G401.6 (cell line): Measurements from ENCODE around the gene ACP7.
"Not testable (repeated sequence)": the region's sequence is repeated elsewhere in the genome, so short reads cannot be mapped to it uniquely, and the experiment has no call there.

Experiments used
- FAIRE-seq: peaks from 2 replicates; lab custom pipeline; 2012; peaks lifted over from hg19 to GRCh38; lab: Jason Lieb, UNC

ACP7 gene, protein sequence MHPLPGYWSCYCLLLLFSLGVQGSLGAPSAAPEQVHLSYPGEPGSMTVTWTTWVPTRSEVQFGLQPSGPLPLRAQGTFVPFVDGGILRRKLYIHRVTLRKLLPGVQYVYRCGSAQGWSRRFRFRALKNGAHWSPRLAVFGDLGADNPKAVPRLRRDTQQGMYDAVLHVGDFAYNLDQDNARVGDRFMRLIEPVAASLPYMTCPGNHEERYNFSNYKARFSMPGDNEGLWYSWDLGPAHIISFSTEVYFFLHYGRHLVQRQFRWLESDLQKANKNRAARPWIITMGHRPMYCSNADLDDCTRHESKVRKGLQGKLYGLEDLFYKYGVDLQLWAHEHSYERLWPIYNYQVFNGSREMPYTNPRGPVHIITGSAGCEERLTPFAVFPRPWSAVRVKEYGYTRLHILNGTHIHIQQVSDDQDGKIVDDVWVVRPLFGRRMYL

DNA sequence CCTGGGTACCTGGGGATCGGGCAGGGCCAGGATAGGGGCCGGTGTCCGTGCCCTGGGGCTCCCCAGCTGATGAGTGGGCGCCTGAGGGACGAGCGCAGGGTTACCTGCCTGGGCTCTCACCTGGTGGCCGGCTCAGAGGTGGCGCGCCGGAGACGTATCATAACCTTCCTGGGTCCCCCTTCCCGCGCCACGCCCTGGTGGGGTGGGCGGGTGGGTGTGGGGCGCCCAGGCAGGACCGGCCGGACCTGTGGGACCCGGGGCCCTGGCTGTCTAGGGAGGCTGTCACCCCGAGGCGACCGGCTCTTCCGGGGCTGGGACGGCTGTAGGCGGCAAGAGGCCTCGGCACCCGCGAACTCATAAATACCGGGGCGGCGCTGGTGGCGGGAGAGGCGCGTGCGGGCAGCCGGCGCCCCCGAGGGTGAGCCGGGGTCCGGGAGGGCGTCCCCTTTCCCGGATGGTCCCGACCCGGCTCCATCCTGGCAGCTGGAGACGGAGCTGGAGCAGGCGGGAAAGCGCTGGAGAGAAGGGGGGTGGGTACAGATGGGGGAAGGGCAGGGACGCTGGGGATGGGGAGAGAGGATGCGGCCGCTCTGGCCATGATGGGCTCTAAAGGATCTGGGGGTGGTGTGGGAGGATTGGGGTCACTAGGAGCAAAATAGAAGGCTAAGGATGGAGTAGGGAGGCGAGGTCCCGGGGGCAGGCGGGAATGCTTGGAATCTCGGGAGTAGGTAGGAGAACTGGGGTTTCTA, at the start of gene ACP7:
Gene ACP7 (plus strand): TSS at position 386 of the 749 bp plus-strand sequence. CDS start 902 bp downstream, outside the sequence.
- no peak for FAIRE-seq

DNA sequence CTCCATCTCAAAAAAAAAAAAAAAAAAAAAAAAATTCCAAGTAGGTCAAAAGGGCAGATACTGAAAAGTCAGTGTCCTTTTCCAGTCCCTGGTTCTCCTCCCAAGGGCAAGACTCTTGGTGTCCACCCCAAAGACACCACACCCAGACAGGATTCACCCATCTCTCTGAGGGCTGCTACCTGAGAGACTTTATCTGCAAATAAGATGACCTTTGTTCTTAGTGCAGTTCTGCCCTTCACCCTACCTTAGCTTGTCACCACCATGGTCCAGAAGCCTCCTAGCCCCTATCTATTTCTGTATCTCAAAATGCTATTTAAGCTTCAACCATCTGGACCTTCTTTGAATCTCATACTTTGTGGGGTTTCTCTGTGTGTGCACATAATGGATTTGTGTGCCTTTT, 47.6 kb upstream of the ACP7 start:
- FAIRE-seq = no peak

DNA sequence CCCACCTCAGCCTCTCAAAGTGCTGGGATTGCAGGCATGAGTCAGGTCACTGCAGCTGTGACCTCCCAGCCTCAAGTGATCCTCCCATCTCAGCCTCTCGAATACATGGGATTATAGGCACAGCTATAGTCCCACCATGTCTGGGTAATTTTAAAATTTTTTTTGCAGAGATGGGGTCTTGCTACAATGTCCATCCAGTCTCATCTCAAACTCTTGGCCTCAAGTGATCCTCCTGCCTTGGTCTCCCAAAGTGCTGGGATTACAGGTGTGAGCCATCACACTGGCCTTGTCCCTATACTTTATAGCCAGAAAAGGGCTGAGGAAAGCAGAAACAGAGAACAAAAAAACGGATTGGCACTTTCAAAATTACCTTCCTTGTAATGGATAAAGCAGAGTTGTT, 47.0 kb upstream of the ACP7 start:
- FAIRE-seq = no peak

DNA sequence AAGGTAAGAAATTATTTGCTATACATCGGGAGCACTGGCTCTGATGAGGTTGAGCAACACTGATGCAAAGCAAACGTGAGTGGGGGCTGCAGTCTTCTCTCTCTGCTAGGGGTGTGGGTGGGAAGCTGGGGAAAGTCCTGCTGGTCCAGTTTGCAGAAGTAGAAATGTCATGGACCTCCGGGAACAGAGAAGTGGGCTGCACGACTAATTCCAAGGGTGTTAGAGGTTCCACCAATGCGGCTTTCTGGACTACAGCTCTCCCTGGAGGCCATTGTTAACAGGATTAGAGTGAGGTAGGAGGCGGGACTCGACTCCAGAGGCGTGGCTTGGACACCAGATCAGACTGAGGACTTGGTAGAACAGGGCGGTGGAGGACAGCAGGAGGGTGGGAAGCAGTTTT, 46.1 kb upstream of the ACP7 start:
- peak; percentile 72 for FAIRE-seq

DNA sequence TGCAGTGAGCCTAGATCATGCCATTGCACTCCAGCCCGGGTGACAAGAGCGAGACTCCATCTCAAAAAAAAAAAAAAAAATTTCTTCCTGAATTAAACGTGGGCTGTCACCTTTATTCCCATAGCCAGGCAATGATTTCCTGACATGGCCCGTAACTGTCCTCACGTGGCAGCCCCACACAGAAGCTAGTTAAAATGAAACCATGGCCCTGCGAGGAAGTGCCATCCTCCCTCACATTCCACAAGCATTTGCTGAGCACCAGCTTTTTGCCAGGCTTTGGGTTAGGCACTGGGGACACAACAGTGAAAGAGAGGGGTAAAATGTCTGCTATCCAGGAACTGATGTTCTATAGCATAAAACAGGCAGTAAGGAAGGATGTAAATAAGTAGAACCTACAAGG, 38.7 kb upstream of the ACP7 start:
- no peak for FAIRE-seq

DNA sequence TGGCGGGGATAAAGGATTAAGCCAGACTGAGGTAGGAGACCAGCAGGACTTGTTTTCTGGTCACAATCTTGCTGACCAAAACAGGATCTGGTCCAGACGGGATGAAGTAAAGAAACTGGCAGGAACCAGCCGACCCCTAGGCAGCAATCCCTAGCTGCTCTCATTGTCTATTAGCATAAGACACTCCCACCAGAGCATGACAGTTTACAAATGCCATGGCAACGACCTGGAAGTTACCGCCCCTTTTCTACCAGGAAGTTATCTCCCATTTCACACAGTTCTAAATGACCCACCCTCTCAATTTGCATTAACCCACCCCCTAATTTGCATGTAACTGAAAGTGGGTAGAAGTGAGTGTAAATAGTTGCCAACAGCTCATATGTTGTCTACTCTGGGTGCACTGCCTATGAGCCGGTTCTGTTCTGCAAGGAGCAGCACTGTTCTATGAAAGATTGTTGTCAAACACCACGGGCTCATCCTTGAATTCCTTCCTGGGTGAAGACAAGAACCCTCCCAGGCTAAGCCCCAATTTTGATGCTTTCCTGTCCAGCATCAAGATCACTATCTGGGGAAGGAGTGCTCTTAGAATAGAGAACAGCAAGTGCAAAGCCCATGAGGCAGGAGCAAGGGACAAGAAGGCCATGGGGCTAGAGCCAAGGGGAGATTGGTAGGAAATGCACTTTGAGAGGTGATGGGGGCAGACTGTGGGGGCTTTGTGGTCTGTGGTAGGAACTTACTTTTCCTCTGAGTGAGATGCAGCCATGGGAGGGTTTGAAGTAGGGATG, 37.9 kb upstream of the ACP7 start:
- no peak for FAIRE-seq

DNA sequence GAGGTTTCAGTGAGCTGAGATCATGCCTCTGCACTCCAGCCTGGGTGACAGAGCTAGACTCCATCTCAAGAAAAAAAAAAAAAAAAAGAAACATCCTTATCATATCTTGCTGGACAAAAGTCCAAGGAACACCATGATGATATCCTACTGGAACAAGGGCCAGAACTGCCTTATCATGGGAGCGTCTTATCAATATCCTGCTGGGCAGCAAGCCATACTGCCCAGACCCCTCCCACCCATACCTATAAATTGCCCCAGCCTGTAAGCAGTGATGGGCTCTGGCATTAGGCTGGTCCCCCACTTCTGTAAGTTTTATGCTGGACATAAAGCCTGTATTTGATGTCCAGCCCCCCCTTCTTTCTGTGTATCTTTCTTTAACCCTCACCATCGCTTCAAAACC, 37.1 kb upstream of the ACP7 start:
- FAIRE-seq = no peak

DNA sequence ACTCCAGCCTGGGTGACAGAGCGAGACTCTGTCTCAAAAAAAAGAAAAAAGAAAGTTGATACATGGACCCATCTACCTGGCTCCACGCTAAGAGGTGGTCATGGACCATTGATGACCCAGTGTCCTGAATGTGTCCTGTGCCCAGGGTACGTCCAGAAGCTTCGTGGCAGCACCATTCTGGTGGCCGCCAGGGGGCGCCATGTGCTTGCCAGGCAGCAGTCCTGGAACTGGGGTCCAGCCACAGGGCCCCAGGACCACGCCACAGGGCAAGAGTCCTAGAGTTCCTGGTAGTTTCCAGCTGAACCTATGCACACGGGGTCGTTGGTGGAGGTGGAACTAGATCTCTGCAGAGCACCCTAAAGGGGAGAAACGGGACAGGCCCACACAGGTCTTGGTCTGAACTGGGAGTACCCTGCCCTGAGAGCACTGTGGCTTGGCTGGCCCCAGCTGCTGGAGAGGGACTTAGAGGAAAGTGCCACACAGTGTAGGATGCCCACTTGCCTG, 31.9 kb upstream of the ACP7 start:
- FAIRE-seq = no peak

DNA sequence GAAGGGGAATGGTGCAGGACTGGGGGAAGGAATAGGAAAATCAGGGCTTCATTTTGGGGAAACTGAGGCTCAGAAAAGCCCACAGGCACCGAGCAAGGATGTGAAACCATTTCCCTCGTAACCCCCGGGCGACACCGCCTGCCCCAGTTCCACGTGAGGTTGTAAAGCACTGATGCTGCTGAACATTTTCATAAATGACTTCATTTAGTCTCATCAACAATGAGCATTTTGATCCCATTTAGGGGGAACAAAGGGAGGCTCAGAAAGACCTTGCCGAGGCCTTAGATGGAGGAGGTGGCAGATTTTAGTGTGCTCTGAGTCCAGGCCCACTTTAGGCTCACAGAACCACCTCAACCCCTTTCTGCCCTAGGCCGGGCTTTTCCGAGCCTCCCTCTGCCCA, 31.3 kb upstream of the ACP7 start:
- FAIRE-seq = no peak

DNA sequence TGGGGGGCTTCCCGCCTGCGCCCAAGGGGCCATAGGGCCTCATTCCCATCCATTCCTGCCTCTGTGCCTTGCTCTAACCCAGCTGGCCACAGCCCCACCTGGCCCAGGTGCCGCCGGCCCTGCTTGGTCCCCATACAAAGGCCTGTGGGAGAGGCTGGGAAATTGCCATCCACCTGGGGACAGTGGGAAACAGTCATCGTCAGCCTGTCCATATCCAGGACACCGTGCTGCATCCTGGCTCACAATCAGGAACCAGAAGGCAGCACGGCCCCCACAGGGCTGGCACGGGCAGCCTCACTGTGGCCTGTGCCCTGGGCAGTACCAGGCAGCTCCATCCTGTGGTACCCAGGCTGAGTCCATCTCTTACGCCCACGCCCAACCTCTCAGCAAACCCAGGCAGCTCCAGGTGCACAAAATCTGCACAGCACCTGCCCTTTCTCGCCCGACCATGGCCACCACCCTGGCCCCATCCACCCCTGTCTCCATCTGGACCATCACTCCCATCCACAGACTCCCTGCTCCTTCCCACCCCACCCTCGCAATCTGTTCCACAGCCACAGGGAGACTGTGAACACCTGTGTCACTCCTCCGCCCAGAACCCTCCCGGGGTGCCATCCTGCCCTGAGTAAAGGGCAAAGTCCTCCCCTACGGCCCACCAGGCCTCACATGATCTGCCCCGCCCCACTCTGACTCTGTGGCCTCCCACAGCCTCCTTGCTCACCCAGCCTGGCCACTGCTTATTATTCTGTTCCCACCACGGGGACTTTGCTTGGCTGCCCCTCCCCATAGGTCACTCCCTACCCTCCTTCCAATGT, 30.7 kb upstream of the ACP7 start:
- FAIRE-seq = no peak

DNA sequence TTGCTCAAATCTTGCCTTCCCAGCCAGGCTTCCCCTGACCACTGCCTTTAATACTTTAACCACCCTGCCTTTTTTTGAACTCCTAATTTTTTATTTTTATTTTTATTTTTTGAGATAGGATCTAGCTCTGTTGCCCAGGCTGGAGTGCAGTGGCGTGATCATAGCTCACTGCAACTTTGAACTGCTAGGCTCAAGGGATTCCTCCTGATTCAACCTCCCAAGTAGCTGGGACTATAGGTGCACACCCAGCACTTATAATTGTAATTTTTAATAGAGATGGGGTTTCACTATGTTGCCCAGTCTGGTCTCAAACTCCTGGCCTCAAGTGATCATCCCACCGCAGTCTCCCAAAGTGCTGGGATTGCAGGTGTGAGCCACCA, 30.1 kb upstream of the ACP7 start:
- no peak for FAIRE-seq

DNA sequence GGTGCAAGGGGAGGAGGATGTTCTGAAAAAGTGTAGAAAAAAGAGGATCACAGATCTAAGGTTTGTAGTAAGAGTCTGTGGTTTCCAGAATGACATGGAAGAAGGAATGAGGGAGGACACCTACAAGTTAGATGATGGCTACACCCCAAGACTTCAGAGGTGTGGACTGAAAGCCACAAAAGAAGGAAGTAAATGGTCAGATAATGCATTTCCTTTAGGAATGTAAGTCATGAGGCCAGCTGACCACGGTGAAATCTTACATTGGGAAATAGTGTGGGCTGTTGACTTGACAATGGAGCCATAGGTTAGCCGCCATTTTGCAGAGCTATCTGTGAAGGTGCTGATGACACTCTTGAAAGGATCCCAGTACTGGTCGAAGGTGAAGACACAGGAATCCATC, 26.6 kb upstream of the ACP7 start:
- no peak for FAIRE-seq

DNA sequence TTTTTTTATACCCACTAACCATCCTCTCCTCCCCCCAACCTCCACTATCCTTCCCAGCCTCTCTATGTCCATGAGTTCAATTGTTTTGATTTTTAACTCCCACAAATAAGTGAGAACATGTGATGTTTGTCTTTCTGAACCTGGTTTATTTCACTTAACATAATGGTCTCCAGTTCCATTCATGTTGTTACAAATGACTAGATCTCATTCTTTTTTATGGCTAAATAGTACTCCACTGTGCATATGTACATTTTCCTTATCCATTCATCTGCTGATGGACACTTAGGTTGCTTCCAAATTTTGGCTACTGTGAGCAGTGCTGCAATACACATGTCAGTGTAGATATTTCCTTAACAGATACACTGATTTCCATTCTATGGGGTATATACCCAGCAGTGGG, 24.9 kb upstream of the ACP7 start:
- no peak for FAIRE-seq

DNA sequence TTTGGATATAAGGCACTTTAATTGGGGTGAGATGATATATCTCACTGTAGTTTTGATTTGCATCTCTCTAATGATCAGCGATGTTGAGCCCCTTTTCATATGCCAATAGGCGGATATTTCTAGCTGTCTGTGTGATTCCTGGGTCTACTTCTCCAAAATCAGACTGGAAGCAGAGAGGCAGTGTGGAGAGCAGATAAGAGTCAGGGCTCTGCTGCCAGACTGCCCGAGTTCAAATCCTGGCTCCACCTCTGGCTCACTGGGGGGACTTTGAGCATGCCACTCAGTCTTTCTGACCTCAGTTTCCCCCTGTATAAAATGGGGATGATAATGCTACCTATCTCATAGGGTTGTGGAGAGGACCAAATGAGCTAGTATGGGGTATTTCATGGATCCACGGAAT, 24.0 kb upstream of the ACP7 start:
- FAIRE-seq = no peak

DNA sequence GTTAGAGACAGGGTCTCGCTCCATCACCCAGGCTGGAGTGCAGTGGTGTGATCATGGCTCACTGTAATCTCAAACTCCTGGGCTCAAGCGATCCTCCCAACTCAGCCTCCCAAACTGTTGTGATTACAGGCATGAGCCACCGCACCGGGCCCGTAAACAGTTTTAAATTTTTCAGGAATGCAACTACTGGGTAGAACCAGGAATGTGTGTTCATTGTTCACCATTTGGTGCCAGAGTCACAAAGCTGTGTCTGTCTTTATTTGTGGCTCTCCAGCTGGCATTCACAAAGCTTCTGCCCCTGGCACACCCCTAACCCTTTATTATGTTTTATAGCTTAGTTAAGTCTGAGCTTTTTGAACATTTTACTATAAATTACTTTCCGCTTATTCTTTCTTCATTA, 19.8 kb upstream of the ACP7 start:
- FAIRE-seq = no peak

DNA sequence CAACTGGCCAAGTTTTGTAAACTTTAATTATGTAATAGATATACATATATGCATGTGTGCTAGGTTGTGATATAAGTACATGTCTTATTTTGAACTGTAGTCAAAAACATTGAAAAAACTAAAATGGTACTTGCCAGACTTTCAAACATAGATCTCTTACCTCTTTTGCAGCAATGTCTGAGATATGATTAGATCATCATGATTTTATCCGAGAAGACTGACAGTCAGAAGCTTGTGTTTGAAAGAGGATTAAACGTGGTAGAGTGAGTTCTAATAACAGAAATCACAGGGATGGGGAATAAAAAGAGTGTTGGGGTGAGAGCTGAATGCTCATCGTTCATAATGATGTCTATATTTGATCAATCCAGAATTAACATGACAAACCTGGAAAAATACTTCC, 18.2 kb upstream of the ACP7 start:
- no peak for FAIRE-seq

DNA sequence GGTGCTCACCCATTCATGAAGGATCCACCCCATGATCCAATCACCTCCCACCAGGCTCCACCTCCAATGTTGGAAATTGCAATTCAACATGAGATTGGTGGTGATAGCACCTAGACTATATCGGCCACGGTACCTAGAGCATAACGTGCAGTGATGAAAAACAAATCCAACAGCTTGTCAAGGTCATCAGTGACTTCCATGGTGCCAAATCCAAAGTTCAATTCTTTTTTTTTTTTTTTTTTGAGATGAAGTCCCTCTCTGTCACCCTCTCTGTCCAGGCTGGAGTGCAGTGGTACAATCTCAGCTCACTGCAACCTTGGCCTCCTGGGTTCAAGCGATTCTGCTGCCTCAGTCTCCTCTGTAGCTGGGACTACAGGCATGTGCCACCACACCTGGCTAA, 17.1 kb upstream of the ACP7 start:
- no peak for FAIRE-seq

DNA sequence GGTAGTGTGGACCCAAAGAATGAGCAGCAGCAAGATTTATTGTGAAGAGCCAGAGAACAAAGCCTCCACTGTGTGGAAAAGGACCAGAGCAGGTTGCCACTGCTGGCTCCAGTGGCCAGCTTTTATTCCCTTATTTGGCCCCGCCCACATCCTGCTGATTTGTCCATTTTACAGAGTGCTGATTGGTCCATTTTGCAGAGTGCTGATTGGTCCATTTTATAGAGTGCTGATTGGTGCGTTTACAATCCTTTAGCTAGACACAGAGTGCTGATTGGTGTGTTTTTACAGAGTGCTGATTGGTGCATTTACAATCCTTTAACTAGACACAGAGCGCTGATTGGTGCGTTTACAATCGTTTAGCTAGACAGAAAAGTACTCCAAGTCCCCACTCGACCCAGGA, 15.9 kb upstream of the ACP7 start:
- FAIRE-seq = not testable (repeated sequence)

DNA sequence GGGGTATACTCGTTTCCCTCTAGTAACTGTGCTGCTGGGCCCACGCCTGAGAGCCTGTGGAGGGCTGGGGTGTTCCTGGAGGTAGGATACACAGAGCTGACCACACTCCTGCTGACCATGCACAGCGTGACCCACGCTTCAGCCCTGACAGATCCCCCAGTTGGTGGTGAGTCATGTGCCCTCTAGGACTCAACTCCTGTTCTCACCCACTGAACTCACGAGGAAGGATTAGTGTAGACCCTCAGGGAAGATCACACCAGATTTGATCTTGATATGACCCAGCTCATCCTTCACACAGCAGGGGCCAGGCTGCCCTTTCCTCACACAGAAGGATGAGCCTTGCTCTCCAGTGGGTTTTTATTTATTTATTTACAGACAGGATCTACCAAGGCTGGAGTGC, 13.3 kb upstream of the ACP7 start:
- FAIRE-seq = no peak

DNA sequence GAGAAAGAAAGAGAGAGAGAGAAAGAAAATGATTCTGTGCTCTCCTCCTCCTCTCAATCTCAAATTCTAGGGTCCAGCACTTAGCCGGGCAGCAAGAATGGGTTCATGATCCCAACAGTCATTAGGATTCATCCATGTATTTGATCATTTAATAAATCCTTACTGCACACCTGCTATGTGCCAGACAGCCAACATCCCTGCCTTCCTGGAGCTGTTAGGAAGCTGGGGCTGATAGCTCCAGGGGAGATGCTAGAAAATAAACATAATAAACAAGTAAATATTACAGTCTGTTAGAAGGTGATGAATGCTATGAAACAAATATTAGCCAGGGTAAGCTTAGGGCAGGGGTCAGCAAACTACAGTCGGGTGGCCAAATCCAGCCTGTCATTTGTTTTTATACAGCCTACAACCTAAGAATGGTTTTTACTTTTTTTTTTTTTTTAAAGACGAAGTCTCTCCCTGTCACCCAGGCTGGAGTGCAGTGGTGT, 9.9 kb upstream of the ACP7 start:
- no peak for FAIRE-seq

DNA sequence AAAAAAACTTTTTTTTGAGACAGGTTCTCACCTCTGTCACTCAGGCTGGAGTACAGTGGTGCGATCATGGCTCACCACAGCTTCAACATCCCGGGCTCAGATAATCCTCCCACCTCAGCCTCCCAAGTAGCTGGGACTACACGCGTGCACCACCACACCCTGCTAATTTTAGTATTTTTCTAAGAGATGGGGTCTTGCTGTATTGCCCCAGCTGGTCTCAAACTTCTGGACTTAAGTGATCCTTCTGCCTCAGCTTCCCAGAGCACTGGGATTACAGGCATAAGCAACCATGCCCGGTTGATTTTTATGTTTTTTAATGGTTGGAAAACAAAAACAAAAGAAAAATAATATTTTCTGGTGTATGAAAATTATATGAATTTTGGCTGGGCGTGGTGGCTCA, 9.2 kb upstream of the ACP7 start:
- FAIRE-seq = no peak

DNA sequence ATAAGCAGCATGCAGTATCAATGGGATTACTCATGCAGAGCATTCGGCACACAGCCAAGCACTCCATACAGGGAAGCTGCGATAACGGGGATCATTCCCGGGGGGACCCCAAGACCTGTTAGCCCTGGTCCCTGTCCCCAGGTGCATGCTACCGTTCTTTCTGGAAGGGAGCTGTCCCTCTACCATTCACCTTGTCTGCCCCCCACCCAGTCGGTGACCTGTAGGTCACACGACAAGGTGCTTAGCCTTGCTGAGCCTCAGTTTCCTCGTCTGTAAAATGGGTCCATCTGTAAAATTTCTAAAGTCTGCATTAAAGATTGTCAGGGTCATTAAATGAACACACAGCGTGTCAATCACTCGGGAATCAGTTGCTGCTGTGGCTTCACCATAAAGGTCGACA, 6.8 kb upstream of the ACP7 start:
- FAIRE-seq = no peak
